ENCODE measurements around the gene ADARB2.
A peak's percentile ranks its signal among the peaks of the same experiment; 100 is the strongest.

GRCh38 chr10:1368842-1369171 is 368.5 kb downstream of the ADARB2 start:
- peak; percentile 38 for TF ChIP-seq CTCF (IDR thresholded peaks at IDR 0.05; ENCODE audit: low read depth, low read length, missing input control)
- no peak for TF ChIP-seq SP1 (IDR thresholded peaks at IDR 0.05)
- no peak for TF ChIP-seq YY1 (IDR thresholded peaks at IDR 0.05)
- TF ChIP-seq TAF1 (conservative IDR thresholded peaks at IDR 0.05), result no peak
- no peak for TF ChIP-seq JUND (IDR thresholded peaks at IDR 0.05)
- no peak for TF ChIP-seq FOXA1 (IDR thresholded peaks at IDR 0.05)
- TF ChIP-seq, protein P1, sequence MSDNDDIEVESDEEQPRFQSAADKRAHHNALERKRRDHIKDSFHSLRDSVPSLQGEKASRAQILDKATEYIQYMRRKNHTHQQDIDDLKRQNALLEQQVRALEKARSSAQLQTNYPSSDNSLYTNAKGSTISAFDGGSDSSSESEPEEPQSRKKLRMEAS (IDR thresholded peaks at IDR 0.05), result no peak
- peak; percentile 34 to 44 for TF ChIP-seq RAD21 (IDR thresholded peaks at IDR 0.05)
- no peak for TF ChIP-seq RXRA (IDR thresholded peaks at IDR 0.05)
- TF ChIP-seq NR2F2 (IDR thresholded peaks at IDR 0.05), result no peak
- TF ChIP-seq REST (IDR thresholded peaks at IDR 0.05), result no peak
